Measurements from ENCODE around the gene FCGR2B. TPM values are rescaled to one million over a fixed set of nuclear protein-coding genes. Genes with fewer than 3 reads are reported as not detected.
"Not testable (repeated sequence)": the region's sequence is repeated elsewhere in the genome, so short reads cannot be mapped to it uniquely, and the experiment has no call there.

The FCGR2B gene
- total and polyA plus RNA-seq, 2 experiments from 2014 or later, result not detected

DNA sequence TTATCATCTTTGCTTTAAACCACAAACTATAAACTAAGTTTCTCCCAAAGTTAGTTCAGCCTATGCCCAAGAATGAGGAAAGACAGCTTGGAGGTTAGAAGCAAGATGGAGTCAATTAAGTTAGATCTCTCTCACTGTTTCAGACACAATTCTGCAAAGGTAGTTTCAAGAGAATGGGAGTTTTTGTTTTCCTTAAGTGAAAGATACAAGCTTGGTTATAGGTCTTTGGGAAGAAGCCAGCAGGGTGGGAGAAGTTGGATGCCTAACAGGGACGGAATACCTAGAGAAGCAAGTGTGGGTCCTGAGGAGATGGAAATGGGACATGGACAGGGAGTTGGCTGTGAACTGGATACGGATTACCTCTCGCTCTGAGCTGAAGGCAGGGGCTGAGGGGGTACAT is 26.0 kb upstream of the FCGR2B start:
- H3K4me1 Mint-ChIP-seq; H3K4me3 ChIP-seq; H3K36me3 ChIP-seq (ENCODE audit: insufficient read depth); H3F3A ChIP-seq (replicated peaks; ENCODE audit: low read depth); H4K20me1 ChIP-seq (replicated peaks; ENCODE audit: insufficient read depth); H3K4me3 Mint-ChIP-seq; H3K9me2 ChIP-seq (ENCODE audit: insufficient read depth); H3K4me1 ChIP-seq (ENCODE audit: insufficient read depth); DNase-seq (ENCODE audit: low spot score); H3K27ac Mint-ChIP-seq; H3K4me2 ChIP-seq; H3K36me3 Mint-ChIP-seq (ENCODE audit: low read depth); H3K79me2 ChIP-seq (replicated peaks; ENCODE audit: insufficient read depth); H3K27me3 Mint-ChIP-seq (ENCODE audit: insufficient read depth, low read depth, poor library complexity); ATAC-seq; H3K27me3 ChIP-seq (ENCODE audit: insufficient read depth); H3K9me3 Mint-ChIP-seq; H2AFZ ChIP-seq; H3K27ac ChIP-seq (ENCODE audit: low read depth): not testable (repeated sequence)

DNA sequence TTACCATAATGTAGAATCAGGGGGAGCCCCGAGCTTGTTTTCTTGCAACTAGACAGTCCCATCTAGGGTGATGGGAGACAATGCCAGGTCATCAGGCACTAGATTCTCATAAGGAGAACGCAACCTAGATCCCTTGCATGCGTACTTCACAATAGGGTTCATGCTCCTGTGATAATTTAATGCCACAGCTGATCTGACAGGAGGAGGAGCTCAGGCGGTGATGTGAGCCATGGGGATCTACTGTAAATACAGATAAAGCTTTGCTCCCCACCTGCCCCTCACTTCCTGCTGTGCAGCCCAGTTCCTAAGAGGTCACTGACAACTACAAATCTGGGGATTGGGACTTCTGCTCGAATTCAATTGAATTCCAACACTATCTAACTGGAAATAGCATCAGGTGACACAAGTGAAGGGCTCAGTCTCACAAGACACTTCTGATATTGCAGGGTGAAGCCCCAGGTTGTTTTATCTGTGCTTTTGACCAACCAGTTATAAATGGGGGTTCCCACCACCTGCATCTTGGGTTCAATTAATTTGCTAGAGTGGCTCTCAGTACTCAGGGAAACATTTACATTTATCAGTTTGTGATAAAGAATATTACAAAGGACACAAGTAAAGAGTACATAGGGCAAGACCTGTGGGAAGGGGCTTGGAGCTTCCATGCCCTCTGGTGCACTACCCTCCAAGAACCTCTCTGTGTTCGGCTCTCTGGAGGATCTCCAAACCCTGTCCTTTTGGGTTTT is 24.5 kb upstream of the FCGR2B start:
- not testable (repeated sequence) for H3K9me3 Mint-ChIP-seq; H3K79me2 ChIP-seq (replicated peaks; ENCODE audit: insufficient read depth); H3K36me3 Mint-ChIP-seq (ENCODE audit: low read depth); H4K20me1 ChIP-seq (replicated peaks; ENCODE audit: insufficient read depth); H3K27ac Mint-ChIP-seq; H3K4me3 ChIP-seq; H3K27me3 ChIP-seq (ENCODE audit: insufficient read depth); H3K4me2 ChIP-seq; H3K4me1 ChIP-seq (ENCODE audit: insufficient read depth); H3F3A ChIP-seq (replicated peaks; ENCODE audit: low read depth); H2AFZ ChIP-seq; H3K9me2 ChIP-seq (ENCODE audit: insufficient read depth); DNase-seq (ENCODE audit: low spot score); H3K27me3 Mint-ChIP-seq (ENCODE audit: insufficient read depth, low read depth, poor library complexity); H3K4me3 Mint-ChIP-seq; H3K4me1 Mint-ChIP-seq; ATAC-seq; H3K27ac ChIP-seq (ENCODE audit: low read depth); H3K36me3 ChIP-seq (ENCODE audit: insufficient read depth)

DNA sequence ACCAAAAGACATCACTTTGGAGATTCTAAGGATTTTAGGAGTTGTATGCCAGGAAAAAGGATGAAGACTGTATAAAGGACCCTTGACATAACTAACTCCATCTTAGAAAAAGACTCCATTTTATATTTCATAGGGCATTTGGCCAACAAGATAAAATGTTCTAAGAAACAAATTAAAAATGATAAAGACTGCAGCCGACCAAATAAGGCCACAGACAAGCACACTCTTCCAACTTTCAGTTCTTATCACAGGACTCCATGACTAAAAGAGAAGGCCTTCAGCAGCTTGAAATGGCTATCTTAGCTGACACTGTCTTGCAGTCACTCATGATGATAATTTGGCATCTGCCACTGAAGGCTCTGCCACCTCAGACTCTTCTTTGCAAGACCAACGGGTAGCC is 23.7 kb upstream of the FCGR2B start:
- H3K4me2 ChIP-seq; DNase-seq (ENCODE audit: low spot score); H3F3A ChIP-seq (replicated peaks; ENCODE audit: low read depth); H3K4me3 Mint-ChIP-seq; H4K20me1 ChIP-seq (replicated peaks; ENCODE audit: insufficient read depth); H3K36me3 Mint-ChIP-seq (ENCODE audit: low read depth); H3K36me3 ChIP-seq (ENCODE audit: insufficient read depth); H3K4me3 ChIP-seq; H3K4me1 ChIP-seq (ENCODE audit: insufficient read depth); H3K79me2 ChIP-seq (replicated peaks; ENCODE audit: insufficient read depth); H2AFZ ChIP-seq; H3K27me3 Mint-ChIP-seq (ENCODE audit: insufficient read depth, low read depth, poor library complexity); H3K27ac Mint-ChIP-seq; ATAC-seq; H3K27me3 ChIP-seq (ENCODE audit: insufficient read depth); H3K9me2 ChIP-seq (ENCODE audit: insufficient read depth); H3K4me1 Mint-ChIP-seq; H3K9me3 Mint-ChIP-seq; H3K27ac ChIP-seq (ENCODE audit: low read depth): not testable (repeated sequence)

DNA sequence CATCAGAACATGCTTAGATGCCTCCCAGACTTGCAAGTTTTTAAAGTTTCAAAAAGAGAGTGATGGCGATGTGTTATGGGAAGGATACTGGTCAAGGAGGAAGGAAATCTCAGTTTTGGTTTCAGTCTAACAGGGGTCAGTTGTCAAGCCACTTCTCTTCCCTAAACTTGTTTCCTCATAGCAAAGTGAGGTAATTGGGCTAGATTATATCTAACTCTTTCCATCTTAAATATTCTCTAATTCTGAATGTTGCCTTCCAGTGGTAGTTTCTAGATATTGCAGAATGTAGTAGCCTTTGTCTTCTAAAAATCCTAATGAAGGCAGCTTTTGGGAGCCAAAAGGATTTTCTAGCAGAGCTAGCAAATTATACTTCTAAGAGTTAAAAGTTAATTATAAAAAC is 20.2 kb upstream of the FCGR2B start:
- not testable (repeated sequence) for H3K27ac Mint-ChIP-seq; H3K27ac ChIP-seq (ENCODE audit: low read depth); H3K4me1 Mint-ChIP-seq; H3K4me1 ChIP-seq (ENCODE audit: insufficient read depth); H3K27me3 ChIP-seq (ENCODE audit: insufficient read depth); H3K36me3 Mint-ChIP-seq (ENCODE audit: low read depth); H3K36me3 ChIP-seq (ENCODE audit: insufficient read depth); H2AFZ ChIP-seq; H3K9me3 Mint-ChIP-seq; H3K4me2 ChIP-seq; H3K27me3 Mint-ChIP-seq (ENCODE audit: insufficient read depth, low read depth, poor library complexity); H4K20me1 ChIP-seq (replicated peaks; ENCODE audit: insufficient read depth); H3K4me3 ChIP-seq; H3F3A ChIP-seq (replicated peaks; ENCODE audit: low read depth); ATAC-seq; H3K79me2 ChIP-seq (replicated peaks; ENCODE audit: insufficient read depth); H3K4me3 Mint-ChIP-seq; H3K9me2 ChIP-seq (ENCODE audit: insufficient read depth)
- peak; percentile 1 for DNase-seq (ENCODE audit: low spot score)

DNA sequence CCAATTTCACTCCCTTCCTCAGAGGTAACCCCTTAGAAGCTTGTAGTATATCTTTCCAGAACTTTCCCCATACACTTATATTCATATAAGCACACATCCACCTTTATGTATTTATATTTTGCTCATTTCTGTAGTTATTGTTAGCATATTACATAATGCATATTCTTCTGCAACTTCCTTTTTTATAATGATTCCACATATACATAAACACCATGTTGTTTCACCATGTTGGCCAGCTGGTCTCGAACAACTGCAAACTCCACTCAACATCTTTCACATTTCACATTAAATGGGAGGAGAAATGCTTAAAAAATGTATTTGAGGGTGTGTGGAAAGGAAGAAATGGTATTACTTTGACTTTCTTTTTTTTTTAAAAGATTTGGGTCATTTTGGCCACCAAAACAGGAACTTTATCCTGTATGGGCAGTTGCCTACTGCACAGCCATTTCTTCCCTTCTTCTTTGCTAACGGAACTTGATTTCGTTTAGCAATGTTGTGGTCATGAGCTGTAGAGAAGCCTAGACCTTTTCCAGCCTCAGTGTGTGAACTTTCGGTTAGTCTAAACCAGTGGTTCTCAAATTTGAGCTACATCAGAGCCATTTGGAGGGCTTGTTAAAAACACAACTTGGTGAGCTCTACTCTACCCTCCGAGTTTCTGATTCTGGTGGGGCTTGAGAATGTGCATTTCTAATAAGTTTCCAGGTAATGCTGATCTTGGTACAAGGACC is 19.3 kb upstream of the FCGR2B start:
- H3K27ac Mint-ChIP-seq; DNase-seq (ENCODE audit: low spot score); H3K4me2 ChIP-seq; H3K36me3 ChIP-seq (ENCODE audit: insufficient read depth); H3K36me3 Mint-ChIP-seq (ENCODE audit: low read depth); H3F3A ChIP-seq (replicated peaks; ENCODE audit: low read depth); ATAC-seq; H3K9me3 Mint-ChIP-seq; H3K4me3 ChIP-seq; H2AFZ ChIP-seq; H3K79me2 ChIP-seq (replicated peaks; ENCODE audit: insufficient read depth); H3K9me2 ChIP-seq (ENCODE audit: insufficient read depth); H3K27me3 ChIP-seq (ENCODE audit: insufficient read depth); H3K27me3 Mint-ChIP-seq (ENCODE audit: insufficient read depth, low read depth, poor library complexity); H3K27ac ChIP-seq (ENCODE audit: low read depth); H3K4me1 ChIP-seq (ENCODE audit: insufficient read depth); H3K4me3 Mint-ChIP-seq; H4K20me1 ChIP-seq (replicated peaks; ENCODE audit: insufficient read depth); H3K4me1 Mint-ChIP-seq: not testable (repeated sequence)

DNA sequence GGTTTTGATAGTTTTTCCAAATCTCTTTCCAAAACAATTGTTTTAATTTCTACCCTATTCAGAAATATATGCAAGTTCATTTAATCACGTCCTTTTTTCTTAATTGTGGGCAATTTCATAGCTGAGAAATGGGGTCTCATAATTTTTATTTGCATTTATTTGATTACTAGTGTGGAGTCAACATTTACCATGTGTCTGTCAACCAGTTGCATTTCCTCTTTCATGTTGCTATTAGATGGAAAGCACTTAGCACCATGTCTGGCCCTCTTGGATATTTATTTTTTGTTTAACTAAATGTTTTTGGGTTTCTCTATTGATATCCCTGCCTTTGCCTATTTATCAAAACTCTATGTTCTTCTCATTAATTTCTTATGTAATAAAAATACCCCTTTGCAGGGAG is 18.1 kb upstream of the FCGR2B start:
- not testable (repeated sequence) for H3K27ac Mint-ChIP-seq; H3K36me3 ChIP-seq (ENCODE audit: insufficient read depth); H3K4me2 ChIP-seq; ATAC-seq; H3K27ac ChIP-seq (ENCODE audit: low read depth); H3F3A ChIP-seq (replicated peaks; ENCODE audit: low read depth); H3K9me3 Mint-ChIP-seq; H3K4me3 ChIP-seq; DNase-seq (ENCODE audit: low spot score); H3K27me3 ChIP-seq (ENCODE audit: insufficient read depth); H3K79me2 ChIP-seq (replicated peaks; ENCODE audit: insufficient read depth); H3K36me3 Mint-ChIP-seq (ENCODE audit: low read depth); H3K9me2 ChIP-seq (ENCODE audit: insufficient read depth); H2AFZ ChIP-seq; H4K20me1 ChIP-seq (replicated peaks; ENCODE audit: insufficient read depth); H3K4me1 ChIP-seq (ENCODE audit: insufficient read depth); H3K4me3 Mint-ChIP-seq; H3K4me1 Mint-ChIP-seq; H3K27me3 Mint-ChIP-seq (ENCODE audit: insufficient read depth, low read depth, poor library complexity)
